ENCODE data around the gene GORASP2.
A peak's percentile ranks its signal among the peaks of the same experiment; 100 is the strongest.

GORASP2 gene

GRCh38 chr2:170929686-170930050, 615 bp downstream of the GORASP2 start:
- no peak for TF ChIP-seq CTCF (conservative IDR thresholded peaks at IDR 0.05; ENCODE audit: low read depth)
- ChIA-PET CTCF (interaction anchor here (0.8 to 1.2 kb wide), 4 partner anchors 16 to 486 kb away, joined by 3 to 6 read pairs (median 4); no protein-coding TSS in a partner anchor), POLR2A (ENCODE audit: low non-redundant PET) (interaction anchor here (0.6 to 0.7 kb wide), 2 partner anchors 15 to 267 kb away, joined by 3 read pairs; no protein-coding TSS in a partner anchor)
- peak; percentile 64 for DNase-seq (ENCODE audit: low spot score)
- peak overlapping the region; percentile 88 for H3K27ac ChIP-seq

GRCh38 chr2:170930131-170930990, 1.3 kb downstream of the GORASP2 start:
- POLR2A ChIA-PET (ENCODE audit: low non-redundant PET), result interaction anchor here (0.6 to 0.7 kb wide), 3 partner anchors 29 to 266 kb away, joined by 3 to 5 read pairs (median 4); no protein-coding TSS in a partner anchor

GRCh38 chr2:170930991-170931266, 1.9 kb downstream of the GORASP2 start:
- CTCF ChIA-PET, result no interaction called here
- POLR2A ChIA-PET (ENCODE audit: low non-redundant PET), result interaction anchor here (0.7 kb wide), 2 partner anchors 29 to 228 kb away, joined by 4 to 5 read pairs; no protein-coding TSS in a partner anchor
- TF ChIP-seq CTCF (conservative IDR thresholded peaks at IDR 0.05; ENCODE audit: low read depth), result no peak
- no peak overlapping the region for H3K27ac ChIP-seq
- no peak for DNase-seq (ENCODE audit: low spot score)

More at GRCh38 chr2:170930131-170930990, 1.3 kb downstream of the GORASP2 start:
- DNase-seq (ENCODE audit: low spot score), result peak; percentile 78
- TF ChIP-seq CTCF (conservative IDR thresholded peaks at IDR 0.05; ENCODE audit: low read depth), result no peak
- CTCF ChIA-PET, result interaction anchor here (0.8 kb wide), 1 partner anchor 32 kb away, joined by 3 read pairs; no protein-coding TSS in a partner anchor
- H3K27ac ChIP-seq, result peak overlapping the region; percentile 88

GRCh38 chr2:170932166-170932565, 3.1 kb downstream of the GORASP2 start:
- H3K27ac ChIP-seq, result no peak overlapping the region
- CTCF ChIA-PET, result no interaction called here
- POLR2A ChIA-PET (ENCODE audit: low non-redundant PET), result no interaction called here
- no peak for TF ChIP-seq CTCF (conservative IDR thresholded peaks at IDR 0.05; ENCODE audit: low read depth)
- DNase-seq (ENCODE audit: low spot score), result no peak

GRCh38 chr2:170932948-170933347, 3.9 kb downstream of the GORASP2 start:
- TF ChIP-seq CTCF (conservative IDR thresholded peaks at IDR 0.05; ENCODE audit: low read depth), result no peak
- H3K27ac ChIP-seq, result no peak overlapping the region
- DNase-seq (ENCODE audit: low spot score), result no peak
- CTCF ChIA-PET, result interaction anchor here (1.2 kb wide), 1 partner anchor 13 kb away, joined by 5 read pairs; no protein-coding TSS in a partner anchor
- POLR2A ChIA-PET (ENCODE audit: low non-redundant PET), result no interaction called here

GRCh38 chr2:170937709-170938379, 8.8 kb downstream of the GORASP2 start:
- no peak for TF ChIP-seq CTCF (conservative IDR thresholded peaks at IDR 0.05; ENCODE audit: low read depth)
- ChIA-PET CTCF (no interaction called here), POLR2A (ENCODE audit: low non-redundant PET) (no interaction called here)
- no peak for DNase-seq (ENCODE audit: low spot score)
- H3K27ac ChIP-seq, result no peak overlapping the region
